OCI-LY1 (cell line): ENCODE data around the gene ZNF329.

Source experiments
- CTCF ChIP-seq: fragments of 200-600 bp; sonication (generic), shearing (Covaris generic); IDR thresholded peaks from 2 replicates; pipeline ENCODE4 v1.5.1; 2017; ENCODE audit warnings: mild to moderate bottlenecking, antibody characterized with exemption, low read length, moderate library complexity, mixed read lengths
- EZH2 ChIP-seq: fragments of 200-600 bp; sonication (generic), shearing (Covaris generic); IDR thresholded peaks from 2 replicates; pipeline ENCODE4 v1.8.0; 2017; ENCODE audit warnings: borderline replicate concordance, mixed run types, mild to moderate bottlenecking, antibody characterized with exemption, low read length, moderate library complexity, mixed read lengths

DNA sequence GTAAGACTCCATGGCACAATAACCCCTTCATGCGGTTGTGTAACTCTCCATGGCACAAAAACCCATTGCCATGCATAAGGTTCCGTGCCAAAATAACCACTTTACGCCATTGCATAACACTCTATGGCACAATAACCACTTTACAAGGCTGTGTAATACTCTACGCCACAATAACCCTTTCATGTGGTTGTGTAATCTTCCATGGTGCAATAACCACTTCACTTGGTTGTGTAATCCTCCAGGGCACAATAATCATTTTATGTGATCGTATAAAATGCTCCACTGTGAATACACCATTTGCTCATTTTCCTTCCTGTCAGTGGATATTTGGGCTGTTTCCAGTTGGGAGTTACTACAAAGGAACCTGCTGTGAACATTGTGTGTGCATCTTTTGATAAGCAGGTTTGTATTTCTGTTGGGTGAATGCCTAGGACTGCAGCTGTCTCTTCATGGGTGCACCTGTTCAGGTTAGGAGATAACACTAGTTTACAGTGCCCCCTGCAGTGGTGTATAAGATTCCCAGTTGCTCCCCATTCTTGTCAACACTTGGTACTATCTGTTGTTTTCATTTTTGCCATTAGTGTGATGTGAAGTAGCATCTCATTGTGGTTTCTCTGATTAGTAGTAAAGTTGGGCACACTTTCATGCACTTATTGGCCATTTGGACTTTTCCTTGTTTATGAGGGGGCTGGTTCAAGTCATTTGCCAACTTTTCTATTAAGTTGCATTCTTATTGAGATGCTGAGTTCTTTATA is 31.4 kb downstream of the ZNF329 start:
- TF ChIP-seq CTCF (no peak), EZH2 (no peak)
